ENCODE results near the gene CERS6.

The CERS6 gene

GRCh38 chr2:168700615-168701245 lies 244.7 kb downstream of the CERS6 start:
- DNase-seq (ENCODE audit: low read depth), result no peak
- TF ChIP-seq CTCF (IDR thresholded peaks at IDR 0.05; ENCODE audit: control insufficient read depth, extremely low read depth, insufficient read depth), result no peak
- no peak overlapping the region for H3K4me3 ChIP-seq (ENCODE audit: low read depth, low read length)

GRCh38 chr2:168702579-168702978 lies 246.5 kb downstream of the CERS6 start:
- TF ChIP-seq CTCF (IDR thresholded peaks at IDR 0.05; ENCODE audit: control insufficient read depth, extremely low read depth, insufficient read depth), result no peak
- no peak overlapping the region for H3K4me3 ChIP-seq (ENCODE audit: low read depth, low read length)
- DNase-seq (ENCODE audit: low read depth), result no peak

- DNase-seq (ENCODE audit: low read depth), result no peak
- no peak for TF ChIP-seq CTCF (IDR thresholded peaks at IDR 0.05; ENCODE audit: control insufficient read depth, extremely low read depth, insufficient read depth)
- H3K4me3 ChIP-seq (ENCODE audit: low read depth, low read length), result no peak overlapping the region
Observed at GRCh38 chr2:168703926-168704325, 247.9 kb downstream of the CERS6 start.

- peak; percentile 36 for TF ChIP-seq CTCF (IDR thresholded peaks at IDR 0.05; ENCODE audit: control insufficient read depth, extremely low read depth, insufficient read depth)
- no peak overlapping the region for H3K4me3 ChIP-seq (ENCODE audit: low read depth, low read length)
- no peak for DNase-seq (ENCODE audit: low read depth)
Observed at GRCh38 chr2:168705534-168706470, 249.7 kb downstream of the CERS6 start.

GRCh38 chr2:168706806-168707205 lies 250.7 kb downstream of the CERS6 start:
- peak; percentile 70 for DNase-seq (ENCODE audit: low read depth)
- no peak for TF ChIP-seq CTCF (IDR thresholded peaks at IDR 0.05; ENCODE audit: control insufficient read depth, extremely low read depth, insufficient read depth)
- no peak overlapping the region for H3K4me3 ChIP-seq (ENCODE audit: low read depth, low read length)

DNA sequence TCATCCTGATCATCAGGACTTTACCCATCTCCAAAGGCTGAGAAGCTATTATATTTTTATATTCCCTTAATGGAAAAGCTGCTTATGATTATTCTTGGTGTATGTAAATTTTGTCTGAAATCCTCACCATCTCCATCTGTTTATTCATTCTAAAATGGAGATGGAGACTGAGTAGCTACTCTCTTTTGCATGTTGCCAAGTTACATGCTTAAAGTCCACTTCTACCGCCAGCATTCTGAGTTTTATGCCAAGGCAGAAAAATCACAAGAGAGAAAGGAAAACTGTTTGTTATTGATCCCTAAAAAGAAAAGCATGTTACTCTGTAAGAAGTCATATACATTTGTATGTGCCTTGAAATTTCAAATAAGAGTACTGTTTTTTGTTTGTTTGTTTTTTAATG lies 252.0 kb downstream of the CERS6 start:
- no peak for DNase-seq (ENCODE audit: low read depth)
- TF ChIP-seq CTCF (IDR thresholded peaks at IDR 0.05; ENCODE audit: control insufficient read depth, extremely low read depth, insufficient read depth), result no peak
- H3K4me3 ChIP-seq (ENCODE audit: low read depth, low read length), result no peak overlapping the region
